WTC11 (cell line): ENCODE measurements around the gene TMEM8B. TPM values are rescaled to one million over a fixed set of nuclear protein-coding genes. Genes with fewer than 3 reads are reported as not detected.
A peak's percentile ranks its signal among the peaks of the same experiment; 100 is the strongest.

Experiments used
- ATAC-seq: fragments of 200-7000 bp; cut with Tn5 transposase; 2 replicates; pipeline ENCODE4 v1.10.0; 2021; ENCODE audit warnings: mild to moderate bottlenecking, moderate library complexity
- CTCF ChIA-PET: fragments of 300-600 bp; sonication (Branson Sonifier 250); formaldehyde crosslinking; loops from one replicate; lab custom pipeline; 2021; ENCODE audit warnings: antibody characterized with exemption; lab: Charles Lee
- POLR2A ChIA-PET: fragments of 350-600 bp; sonication (Branson Sonifier 250); formaldehyde crosslinking; loops from one replicate; lab custom pipeline; 2021; ENCODE audit warnings: antibody characterized with exemption; lab: Charles Lee
- DNase-seq: peaks from one replicate; pipeline ENCODE4 v3.0.0; 2021; ENCODE audit warnings: low spot score
- H3K27ac Mint-ChIP-seq: 2 replicates; pipeline ENCODE4 v1.8.0; 2021; ENCODE audit warnings: mixed read lengths
- H3K27me3 Mint-ChIP-seq: 2 replicates; pipeline ENCODE4 v1.8.0; 2021; ENCODE audit warnings: low read depth, mild to moderate bottlenecking, moderate library complexity, mixed read lengths
- H3K36me3 Mint-ChIP-seq: 2 replicates; pipeline ENCODE4 v1.8.0; 2021; ENCODE audit warnings: mixed read lengths
- H3K4me1 Mint-ChIP-seq: 2 replicates; pipeline ENCODE4 v1.8.0; 2022; ENCODE audit warnings: mixed read lengths
- H3K4me3 Mint-ChIP-seq: 2 replicates; pipeline ENCODE4 v1.8.0; 2021; ENCODE audit warnings: mild to moderate bottlenecking, moderate library complexity, mixed read lengths
- H3K9me3 Mint-ChIP-seq: 2 replicates; pipeline ENCODE4 v1.8.0; 2021; ENCODE audit warnings: mixed read lengths
- ATF6 ChIP-seq: sonication (generic); formaldehyde crosslinking; IDR thresholded peaks from 2 replicates; pipeline ENCODE4 v1.8.1; 2023; ENCODE audit warnings: mild to moderate bottlenecking, missing genetic modification reagents
- CBFB ChIP-seq: sonication (generic); formaldehyde crosslinking; IDR thresholded peaks from 2 replicates; pipeline ENCODE4 v1.8.1; 2022; ENCODE audit warnings: mild to moderate bottlenecking, low read depth, missing genetic modification reagents
- CTCF ChIP-seq: fragments of 200-600 bp; IDR thresholded peaks from 2 replicates; pipeline ENCODE4 v1.8.0; 2022; ENCODE audit warnings: antibody characterized with exemption
- GRHL2 ChIP-seq: fragments of 250-450 bp; sonication (Bioruptor Pico); IDR thresholded peaks from 2 replicates; pipeline ENCODE4 v1.8.0; 2022; ENCODE audit warnings: mild to moderate bottlenecking, moderate library complexity; ENCODE audit not compliant: insufficient replicate concordance, severe bottlenecking
- MLX ChIP-seq: sonication (generic); formaldehyde crosslinking; IDR thresholded peaks from 2 replicates; pipeline ENCODE4 v1.8.1; 2023; ENCODE audit warnings: mild to moderate bottlenecking, missing genetic modification reagents, moderate library complexity
- MXD4 ChIP-seq: fragments of 250-450 bp; sonication (Bioruptor Pico); IDR thresholded peaks from 2 replicates; pipeline ENCODE4 v1.8.0; 2021; ENCODE audit warnings: mild to moderate bottlenecking, moderate library complexity, borderline replicate concordance
- SMAD4 ChIP-seq: sonication (generic); formaldehyde crosslinking; IDR thresholded peaks from 2 replicates; pipeline ENCODE4 v1.8.0; 2022; ENCODE audit warnings: mild to moderate bottlenecking, missing genetic modification reagents
- SOX15 ChIP-seq: fragments of 250-450 bp; sonication (Bioruptor Pico); IDR thresholded peaks from 2 replicates; pipeline ENCODE4 v1.9.0; 2021; ENCODE audit warnings: mild to moderate bottlenecking
- ZNF138 ChIP-seq: sonication (generic); formaldehyde crosslinking; conservative IDR thresholded peaks from 2 replicates; pipeline ENCODE4 v1.8.1; 2022; ENCODE audit warnings: mild to moderate bottlenecking, moderate library complexity, missing genetic modification reagents
- ZNF317 ChIP-seq: sonication (generic); formaldehyde crosslinking; IDR thresholded peaks from 2 replicates; pipeline ENCODE4 v1.8.1; 2023; ENCODE audit warnings: low read depth, mild to moderate bottlenecking, moderate library complexity, missing genetic modification reagents, borderline replicate concordance
- total RNA-seq: library from RNA; stranded (reverse); gene quantifications from 3 replicates; pipeline ENCODE4 v1.2.3, GENCODE V29; 2021
- TF ChIP-seq, protein P1 (sequence below): fragments of 250-450 bp; sonication (Bioruptor Pico); IDR thresholded peaks from 2 replicates; pipeline ENCODE4 v1.9.0; 2021; ENCODE audit warnings: mild to moderate bottlenecking, borderline replicate concordance
- TF ChIP-seq, protein P2 (sequence below): sonication (generic); formaldehyde crosslinking; IDR thresholded peaks from 2 replicates; pipeline ENCODE4 v1.8.0; 2023; ENCODE audit warnings: missing genetic modification reagents, mild to moderate bottlenecking, borderline replicate concordance

TMEM8B gene
- total RNA-seq, 1 experiment from 2014 or later: 9.5 TPM

DNA sequence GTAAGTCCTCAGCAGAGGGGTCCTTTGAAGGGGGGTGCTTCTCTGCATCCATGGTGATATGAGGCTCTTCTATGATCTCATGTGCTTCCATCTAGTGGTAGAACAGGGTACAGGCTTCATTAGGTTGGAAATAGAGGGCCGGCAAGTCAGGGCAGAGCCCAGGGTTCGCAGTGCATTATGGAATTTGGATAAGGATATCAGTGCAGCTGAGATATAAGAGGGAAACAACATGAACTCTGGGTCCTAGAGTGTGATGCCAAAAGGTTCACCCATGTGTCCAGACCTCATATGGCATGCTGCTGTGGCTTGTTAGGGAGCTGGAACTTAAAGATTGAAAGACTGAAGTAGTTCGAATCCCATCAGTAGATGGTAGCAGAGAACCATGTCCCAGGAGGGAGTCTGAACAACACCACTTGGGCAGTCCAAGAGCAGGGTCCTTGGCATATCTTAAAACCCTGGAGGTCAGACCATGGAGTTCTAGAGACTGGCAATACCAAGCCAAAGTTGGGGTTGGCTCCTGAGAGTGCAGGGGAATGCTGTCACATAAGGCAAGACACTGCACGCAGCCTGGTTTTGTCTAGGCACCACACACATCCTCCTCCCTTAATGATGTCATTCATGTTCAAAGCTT is 2.8 kb upstream of the TMEM8B start:
- Mint-ChIP-seq H3K36me3 (no peaks in the 10 kb centered on the region), H3K4me1 (peaks cover 33% of the 10 kb centered on the region), H3K27ac (no peak overlapping the region), H3K4me3 (no peak overlapping the region), H3K9me3 (no peaks in the 10 kb centered on the region), H3K27me3 (peaks cover 2% of the 10 kb centered on the region; the same call in 1 of the 2 replicates)
- CTCF ChIA-PET: interaction anchor here (0.5 to 4.8 kb wide), 30 partner anchors 9 to 274 kb away, joined by 3 to 79 read pairs (median 4); partner anchors contain the start of genes CCDC107, HINT2, NPR2 and RMRP
- POLR2A ChIA-PET: no interaction called here
- ATAC-seq: peak; percentile 13
- TF ChIP-seq CTCF: peak; percentile 44; the same call in 1 of the 2 replicates
- TF ChIP-seq, protein P1, sequence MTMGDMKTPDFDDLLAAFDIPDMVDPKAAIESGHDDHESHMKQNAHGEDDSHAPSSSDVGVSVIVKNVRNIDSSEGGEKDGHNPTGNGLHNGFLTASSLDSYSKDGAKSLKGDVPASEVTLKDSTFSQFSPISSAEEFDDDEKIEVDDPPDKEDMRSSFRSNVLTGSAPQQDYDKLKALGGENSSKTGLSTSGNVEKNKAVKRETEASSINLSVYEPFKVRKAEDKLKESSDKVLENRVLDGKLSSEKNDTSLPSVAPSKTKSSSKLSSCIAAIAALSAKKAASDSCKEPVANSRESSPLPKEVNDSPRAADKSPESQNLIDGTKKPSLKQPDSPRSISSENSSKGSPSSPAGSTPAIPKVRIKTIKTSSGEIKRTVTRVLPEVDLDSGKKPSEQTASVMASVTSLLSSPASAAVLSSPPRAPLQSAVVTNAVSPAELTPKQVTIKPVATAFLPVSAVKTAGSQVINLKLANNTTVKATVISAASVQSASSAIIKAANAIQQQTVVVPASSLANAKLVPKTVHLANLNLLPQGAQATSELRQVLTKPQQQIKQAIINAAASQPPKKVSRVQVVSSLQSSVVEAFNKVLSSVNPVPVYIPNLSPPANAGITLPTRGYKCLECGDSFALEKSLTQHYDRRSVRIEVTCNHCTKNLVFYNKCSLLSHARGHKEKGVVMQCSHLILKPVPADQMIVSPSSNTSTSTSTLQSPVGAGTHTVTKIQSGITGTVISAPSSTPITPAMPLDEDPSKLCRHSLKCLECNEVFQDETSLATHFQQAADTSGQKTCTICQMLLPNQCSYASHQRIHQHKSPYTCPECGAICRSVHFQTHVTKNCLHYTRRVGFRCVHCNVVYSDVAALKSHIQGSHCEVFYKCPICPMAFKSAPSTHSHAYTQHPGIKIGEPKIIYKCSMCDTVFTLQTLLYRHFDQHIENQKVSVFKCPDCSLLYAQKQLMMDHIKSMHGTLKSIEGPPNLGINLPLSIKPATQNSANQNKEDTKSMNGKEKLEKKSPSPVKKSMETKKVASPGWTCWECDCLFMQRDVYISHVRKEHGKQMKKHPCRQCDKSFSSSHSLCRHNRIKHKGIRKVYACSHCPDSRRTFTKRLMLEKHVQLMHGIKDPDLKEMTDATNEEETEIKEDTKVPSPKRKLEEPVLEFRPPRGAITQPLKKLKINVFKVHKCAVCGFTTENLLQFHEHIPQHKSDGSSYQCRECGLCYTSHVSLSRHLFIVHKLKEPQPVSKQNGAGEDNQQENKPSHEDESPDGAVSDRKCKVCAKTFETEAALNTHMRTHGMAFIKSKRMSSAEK (CRISPR knock-in tag): no peak
- DNase-seq: no peak

DNA sequence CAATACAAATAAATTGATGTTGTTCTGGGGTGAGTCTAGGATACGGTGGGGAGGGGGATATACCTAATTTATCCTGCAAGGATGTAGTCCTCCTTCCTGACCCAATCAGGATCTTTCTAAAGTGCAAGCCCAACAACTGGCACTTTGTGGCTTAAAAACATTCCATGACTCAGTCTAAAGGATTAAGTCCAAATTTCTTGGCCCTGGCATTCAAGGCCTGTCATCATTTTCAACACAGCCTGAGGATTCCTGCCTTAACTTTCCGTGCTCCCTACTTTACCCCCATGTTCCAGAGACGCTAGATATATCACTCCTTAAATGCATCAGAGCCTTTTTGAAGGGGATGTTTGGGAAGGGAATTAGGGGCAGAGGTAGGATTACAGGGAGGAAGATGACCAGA is 1.5 kb upstream of the TMEM8B start:
- POLR2A ChIA-PET: no interaction called here
- no peaks in the 10 kb centered on the region for H3K36me3 Mint-ChIP-seq
- H3K4me3 Mint-ChIP-seq: no peak overlapping the region; the same call in 1 of the 2 replicates
- H3K27ac Mint-ChIP-seq: no peak overlapping the region
- no peaks in the 10 kb centered on the region for H3K9me3 Mint-ChIP-seq
- CTCF ChIA-PET: interaction anchor here (1.9 to 4.8 kb wide), 5 partner anchors 13 to 55 kb away, joined by 9 to 79 read pairs (median 22); partner anchors contain the start of gene HINT2
- H3K27me3 Mint-ChIP-seq: peaks cover 2% of the 10 kb centered on the region; the same call in 1 of the 2 replicates
- ATAC-seq (no peak), DNase-seq (no peak)
- H3K4me1 Mint-ChIP-seq: peaks cover 33% of the 10 kb centered on the region
- TF ChIP-seq ATF6 (CRISPR knock-in tag): no peak
- no peak for TF ChIP-seq CBFB (CRISPR knock-in tag)
- no peak for TF ChIP-seq ZNF317 (CRISPR knock-in tag)
- no peak for TF ChIP-seq SOX15 (CRISPR knock-in tag)
- TF ChIP-seq MXD4: no peak
- no peak for TF ChIP-seq ZNF138 (CRISPR knock-in tag)
- TF ChIP-seq SMAD4 (CRISPR knock-in tag): no peak
- no peak for TF ChIP-seq GRHL2 (CRISPR knock-in tag)
- no peak for TF ChIP-seq MLX (CRISPR knock-in tag)
- TF ChIP-seq, protein P2, sequence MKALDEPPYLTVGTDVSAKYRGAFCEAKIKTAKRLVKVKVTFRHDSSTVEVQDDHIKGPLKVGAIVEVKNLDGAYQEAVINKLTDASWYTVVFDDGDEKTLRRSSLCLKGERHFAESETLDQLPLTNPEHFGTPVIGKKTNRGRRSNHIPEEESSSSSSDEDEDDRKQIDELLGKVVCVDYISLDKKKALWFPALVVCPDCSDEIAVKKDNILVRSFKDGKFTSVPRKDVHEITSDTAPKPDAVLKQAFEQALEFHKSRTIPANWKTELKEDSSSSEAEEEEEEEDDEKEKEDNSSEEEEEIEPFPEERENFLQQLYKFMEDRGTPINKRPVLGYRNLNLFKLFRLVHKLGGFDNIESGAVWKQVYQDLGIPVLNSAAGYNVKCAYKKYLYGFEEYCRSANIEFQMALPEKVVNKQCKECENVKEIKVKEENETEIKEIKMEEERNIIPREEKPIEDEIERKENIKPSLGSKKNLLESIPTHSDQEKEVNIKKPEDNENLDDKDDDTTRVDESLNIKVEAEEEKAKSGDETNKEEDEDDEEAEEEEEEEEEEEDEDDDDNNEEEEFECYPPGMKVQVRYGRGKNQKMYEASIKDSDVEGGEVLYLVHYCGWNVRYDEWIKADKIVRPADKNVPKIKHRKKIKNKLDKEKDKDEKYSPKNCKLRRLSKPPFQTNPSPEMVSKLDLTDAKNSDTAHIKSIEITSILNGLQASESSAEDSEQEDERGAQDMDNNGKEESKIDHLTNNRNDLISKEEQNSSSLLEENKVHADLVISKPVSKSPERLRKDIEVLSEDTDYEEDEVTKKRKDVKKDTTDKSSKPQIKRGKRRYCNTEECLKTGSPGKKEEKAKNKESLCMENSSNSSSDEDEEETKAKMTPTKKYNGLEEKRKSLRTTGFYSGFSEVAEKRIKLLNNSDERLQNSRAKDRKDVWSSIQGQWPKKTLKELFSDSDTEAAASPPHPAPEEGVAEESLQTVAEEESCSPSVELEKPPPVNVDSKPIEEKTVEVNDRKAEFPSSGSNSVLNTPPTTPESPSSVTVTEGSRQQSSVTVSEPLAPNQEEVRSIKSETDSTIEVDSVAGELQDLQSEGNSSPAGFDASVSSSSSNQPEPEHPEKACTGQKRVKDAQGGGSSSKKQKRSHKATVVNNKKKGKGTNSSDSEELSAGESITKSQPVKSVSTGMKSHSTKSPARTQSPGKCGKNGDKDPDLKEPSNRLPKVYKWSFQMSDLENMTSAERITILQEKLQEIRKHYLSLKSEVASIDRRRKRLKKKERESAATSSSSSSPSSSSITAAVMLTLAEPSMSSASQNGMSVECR (CRISPR knock-in tag): no peak
